ENCODE results near the gene PHF2.

Gene PHF2

DNA sequence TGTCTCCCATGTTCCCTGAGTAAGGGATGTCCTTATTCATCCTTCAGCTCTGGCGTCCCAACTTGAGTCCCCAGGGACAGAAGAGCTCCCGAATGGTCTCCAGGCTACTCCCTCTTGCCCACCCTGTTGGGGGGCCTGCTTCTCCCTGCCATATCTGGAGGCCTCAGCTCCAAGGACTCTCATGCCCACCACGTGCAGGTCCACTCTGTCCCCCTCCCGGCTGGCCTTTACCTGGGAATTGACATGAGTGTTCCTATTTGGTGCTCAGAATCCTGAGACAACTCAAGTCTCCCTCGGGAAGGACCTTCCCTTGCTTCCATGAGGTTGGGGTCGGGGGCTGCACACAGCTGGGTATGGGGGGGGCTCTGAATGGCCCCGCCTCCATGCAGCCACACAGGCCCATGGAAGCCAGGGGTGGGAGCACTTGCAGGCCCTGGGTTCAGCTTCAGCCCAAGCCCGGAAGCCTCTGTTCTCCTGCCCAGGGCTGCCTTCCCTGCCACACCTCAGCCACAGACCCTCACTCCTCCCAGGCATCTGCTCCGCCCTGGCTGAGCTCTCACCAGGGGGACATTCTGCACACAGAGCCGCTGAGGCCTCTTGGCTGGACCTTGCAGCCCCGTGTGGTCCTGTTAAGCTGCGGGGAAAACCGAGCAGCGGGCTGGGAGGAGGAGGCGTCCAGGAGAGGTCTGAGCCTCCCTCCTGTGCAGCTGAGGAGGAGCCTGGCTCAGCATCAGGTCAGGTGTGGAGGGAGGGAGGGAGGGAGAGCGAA lies 121.9 kb downstream of the PHF2 start:
- Histone ChIP-seq H3K27ac (no peak overlapping the region), H3K9me3 (ENCODE audit: severe bottlenecking) (peaks cover 11% of the 10 kb centered on the region), H3K27me3 (ENCODE audit: insufficient read depth, low read depth, severe bottlenecking) (no peaks in the 10 kb centered on the region), H3K4me3 (ENCODE audit: low read depth, low read length) (no peak overlapping the region), H3K36me3 (no peaks in the 10 kb centered on the region)
- DNase-seq, result no peak
- TF ChIP-seq CTCF (IDR thresholded peaks at IDR 0.05; ENCODE audit: low read depth, low read length), result no peak

DNA sequence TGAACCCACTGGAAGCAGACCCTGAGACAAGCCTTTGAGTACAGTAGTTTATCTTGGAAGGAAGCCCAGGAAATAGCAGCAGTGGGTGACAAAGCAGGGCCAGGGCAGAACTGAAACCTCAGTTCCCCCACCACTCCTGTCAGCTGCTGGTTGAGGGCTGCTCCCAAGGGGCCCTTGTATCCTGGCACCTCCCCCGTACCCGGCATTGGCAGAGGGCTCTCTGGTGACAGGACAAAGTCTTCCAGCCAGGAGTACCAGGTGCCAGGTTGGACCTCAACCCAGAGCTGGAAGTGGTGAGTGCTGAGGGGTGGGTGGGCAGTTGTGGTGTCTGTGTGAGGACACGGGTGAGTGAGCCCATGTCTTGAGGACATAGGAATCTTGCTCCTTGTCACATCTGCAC lies 123.3 kb downstream of the PHF2 start:
- Histone ChIP-seq H3K36me3 (no peaks in the 10 kb centered on the region), H3K4me3 (ENCODE audit: low read depth, low read length) (no peak overlapping the region), H3K27me3 (ENCODE audit: insufficient read depth, low read depth, severe bottlenecking) (no peaks in the 10 kb centered on the region), H3K27ac (no peak overlapping the region), H3K9me3 (ENCODE audit: severe bottlenecking) (peaks cover 11% of the 10 kb centered on the region)
- no peak for TF ChIP-seq CTCF (IDR thresholded peaks at IDR 0.05; ENCODE audit: low read depth, low read length)
- no peak for DNase-seq

GRCh38 chr9:93701494-93702218 lies 125.3 kb downstream of the PHF2 start:
- Histone ChIP-seq H3K4me3 (ENCODE audit: low read depth, low read length) (no peak overlapping the region), H3K36me3 (no peaks in the 10 kb centered on the region), H3K27me3 (ENCODE audit: insufficient read depth, low read depth, severe bottlenecking) (no peaks in the 10 kb centered on the region), H3K27ac (no peak overlapping the region), H3K9me3 (ENCODE audit: severe bottlenecking) (peaks cover 4% of the 10 kb centered on the region)
- DNase-seq, result no peak
- no peak for TF ChIP-seq CTCF (IDR thresholded peaks at IDR 0.05; ENCODE audit: low read depth, low read length)

- Histone ChIP-seq H3K27ac (no peak overlapping the region), H3K4me3 (ENCODE audit: low read depth, low read length) (no peak overlapping the region), H3K27me3 (ENCODE audit: insufficient read depth, low read depth, severe bottlenecking) (no peaks in the 10 kb centered on the region), H3K36me3 (no peaks in the 10 kb centered on the region), H3K9me3 (ENCODE audit: severe bottlenecking) (peaks cover 4% of the 10 kb centered on the region)
- 0 out of 2 replicates have a peak, but pooled peaks have one; percentile 16 for TF ChIP-seq CTCF (IDR thresholded peaks at IDR 0.05; ENCODE audit: low read depth, low read length)
- DNase-seq, result no peak
These were observed 125.9 kb downstream of the PHF2 start for GRCh38 chr9:93702261-93702660.

- H3K36me3 ChIP-seq, result no peaks in the 10 kb centered on the region
- no peak for TF ChIP-seq CTCF (IDR thresholded peaks at IDR 0.05; ENCODE audit: low read depth, low read length)
- H3K4me3 ChIP-seq (ENCODE audit: low read depth, low read length), result no peak overlapping the region
- H3K27me3 ChIP-seq (ENCODE audit: insufficient read depth, low read depth, severe bottlenecking), result no peaks in the 10 kb centered on the region
- no peak for DNase-seq
- no peaks in the 10 kb centered on the region for H3K9me3 ChIP-seq (ENCODE audit: severe bottlenecking)
- H3K27ac ChIP-seq, result no peak overlapping the region
These were observed 132.1 kb downstream of the PHF2 start for GRCh38 chr9:93708289-93708986.

Data from WERI-Rb-1 (cell line).